ENCODE measurements around the gene ADAMTSL1.

Gene ADAMTSL1

DNA sequence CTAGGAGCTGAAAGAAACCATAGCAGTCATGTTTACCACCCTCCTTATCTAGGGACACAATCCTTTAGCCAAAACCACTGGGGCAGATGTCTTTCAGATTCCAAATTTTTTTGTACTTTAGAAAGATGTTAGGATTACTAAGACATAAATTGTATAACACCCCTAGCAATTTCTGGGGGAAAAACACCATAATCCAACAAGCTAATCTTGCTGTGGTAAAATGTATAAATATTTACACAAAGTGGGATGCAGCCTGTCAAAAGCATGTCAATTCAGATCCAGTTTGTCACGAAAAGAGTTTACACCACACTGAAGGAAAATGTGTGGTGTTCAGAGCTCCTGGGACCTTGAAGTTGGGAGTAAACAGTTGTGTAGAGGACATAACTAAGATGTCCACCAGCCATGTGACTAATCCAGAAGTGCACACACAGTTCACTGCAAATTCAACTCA, 274.3 kb downstream of the ADAMTSL1 start:
- no peak for DNase-seq

- no peak for DNase-seq
Observed at GRCh38 chr9:18749711-18750110, 275.8 kb downstream of the ADAMTSL1 start.

DNA sequence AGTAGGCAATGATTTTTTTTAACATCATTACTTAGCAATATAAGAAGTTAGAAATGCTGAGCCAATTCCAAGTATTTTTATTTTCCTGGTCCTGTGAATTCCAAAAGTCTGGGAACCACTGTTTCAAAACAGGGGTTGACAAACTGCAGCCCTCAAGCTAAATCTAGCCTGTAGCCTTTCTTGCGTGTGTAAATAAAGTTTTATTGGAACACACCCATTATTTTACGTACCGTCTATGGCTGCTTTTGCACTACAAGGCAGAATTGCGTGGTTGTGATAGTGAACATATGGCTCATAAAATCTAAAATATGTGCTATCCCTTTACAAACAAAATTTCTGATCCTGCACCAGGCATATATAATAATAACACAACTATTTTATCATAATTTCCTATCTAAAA, 280.0 kb downstream of the ADAMTSL1 start:
- no peak for DNase-seq

DNA sequence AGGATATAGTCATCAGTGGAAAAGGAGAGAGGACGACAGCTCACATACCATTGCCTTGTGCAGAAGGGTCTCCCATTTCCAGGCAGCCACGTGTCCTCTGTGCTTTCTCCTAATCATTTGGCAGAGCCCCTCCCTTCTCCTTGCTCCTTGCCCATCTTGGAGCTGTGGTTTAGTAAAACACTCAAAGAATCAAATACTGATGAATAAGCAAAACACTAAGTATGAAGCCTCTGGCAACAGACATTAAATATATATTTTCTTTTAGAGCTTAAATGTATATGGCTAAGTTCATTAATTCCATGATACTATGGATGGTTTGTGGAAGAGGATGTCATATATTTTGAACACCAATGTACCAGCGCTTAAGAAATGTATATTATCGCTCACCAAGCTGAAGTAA, 280.6 kb downstream of the ADAMTSL1 start:
- DNase-seq: no peak

GRCh38 chr9:18755263-18755662, 281.3 kb downstream of the ADAMTSL1 start:
- no peak for DNase-seq

DNA sequence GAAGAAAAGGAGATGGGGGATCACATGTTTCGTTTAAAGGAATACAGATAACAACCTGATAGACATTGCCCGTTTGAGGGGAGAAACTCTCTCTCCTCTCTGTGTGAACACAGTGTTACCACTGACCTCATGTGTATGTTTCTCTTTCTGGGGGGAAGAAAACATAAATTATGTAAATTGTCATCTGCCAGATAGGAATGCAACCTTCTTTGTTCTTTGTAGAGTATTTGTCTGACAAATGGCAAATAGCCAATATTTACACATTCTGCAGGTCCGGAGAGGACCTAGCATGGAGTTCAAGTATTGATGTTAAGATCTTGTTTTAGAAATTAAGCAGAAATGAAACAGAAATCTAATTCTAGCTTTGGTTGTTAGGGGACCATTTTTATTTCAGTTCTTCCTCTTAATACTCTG, 282.8 kb downstream of the ADAMTSL1 start:
- no peak for DNase-seq

GRCh38 chr9:18759827-18760226, 285.9 kb downstream of the ADAMTSL1 start:
- DNase-seq: no peak

- DNase-seq: no peak
Observed at GRCh38 chr9:18761742-18762300, 287.9 kb downstream of the ADAMTSL1 start.

DNA sequence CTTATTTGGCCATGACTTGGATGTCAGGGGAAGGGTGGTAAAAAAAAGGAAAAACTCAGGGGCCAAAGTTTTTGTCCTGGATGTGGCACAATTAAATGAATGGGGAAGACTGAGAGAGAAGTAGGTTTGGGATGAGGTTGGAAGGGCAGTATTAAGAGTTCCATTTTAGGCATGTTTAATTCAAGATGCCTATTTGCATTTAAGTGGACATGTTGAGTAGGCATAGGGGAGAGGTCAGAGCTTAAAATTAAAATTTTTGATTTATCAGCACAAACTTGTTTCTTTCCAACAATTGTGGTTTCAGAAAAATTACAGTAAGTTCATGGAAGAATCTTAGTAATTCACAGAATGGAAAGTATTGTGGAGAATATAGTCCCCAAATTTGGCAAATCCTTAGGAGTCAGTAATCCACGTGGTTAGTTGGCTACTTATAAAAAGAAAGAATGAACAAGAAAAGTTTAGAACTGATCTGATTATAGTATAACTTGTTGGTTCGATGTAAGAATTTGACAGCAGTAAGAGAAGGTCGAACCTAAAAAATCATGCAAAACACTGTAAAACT, 293.1 kb downstream of the ADAMTSL1 start:
- no peak for DNase-seq

GRCh38 chr9:18768951-18769622, 295.1 kb downstream of the ADAMTSL1 start:
- no peak for DNase-seq

DNA sequence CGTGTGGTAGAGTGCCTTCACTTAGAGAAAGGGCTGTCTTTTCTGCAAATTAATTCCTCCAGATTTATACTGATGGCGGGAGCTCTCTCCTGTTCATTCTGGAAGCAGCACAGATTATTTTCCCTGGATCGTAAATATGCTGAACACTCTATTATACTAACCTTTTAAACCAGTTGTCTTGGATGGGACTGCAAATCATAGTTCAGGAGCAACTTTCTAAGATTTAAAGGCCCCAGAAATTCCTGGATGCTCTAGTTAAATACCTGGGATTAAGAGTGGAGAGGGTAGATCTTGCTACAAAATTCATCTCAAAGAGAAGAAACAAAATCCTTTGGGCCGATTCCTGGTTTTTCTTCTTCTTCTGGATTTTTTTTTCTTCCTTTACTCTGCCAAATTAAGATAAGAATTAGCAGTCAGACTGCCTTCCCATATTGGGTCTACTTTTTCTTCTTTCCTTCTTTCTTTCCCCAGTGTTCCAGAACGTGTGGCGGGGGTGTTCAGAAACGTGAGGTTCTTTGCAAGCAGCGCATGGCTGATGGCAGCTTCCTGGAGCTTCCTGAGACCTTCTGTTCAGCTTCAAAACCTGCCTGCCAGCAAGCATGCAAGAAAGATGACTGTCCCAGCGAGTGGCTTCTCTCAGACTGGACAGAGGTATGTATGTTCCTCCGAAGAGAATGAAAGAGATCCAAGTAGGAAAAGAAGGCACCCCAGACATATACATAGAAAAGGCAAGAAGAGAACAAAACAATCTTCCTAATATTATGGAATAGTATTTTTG, 296.4 kb downstream of the ADAMTSL1 start:
- no peak for DNase-seq

DNA sequence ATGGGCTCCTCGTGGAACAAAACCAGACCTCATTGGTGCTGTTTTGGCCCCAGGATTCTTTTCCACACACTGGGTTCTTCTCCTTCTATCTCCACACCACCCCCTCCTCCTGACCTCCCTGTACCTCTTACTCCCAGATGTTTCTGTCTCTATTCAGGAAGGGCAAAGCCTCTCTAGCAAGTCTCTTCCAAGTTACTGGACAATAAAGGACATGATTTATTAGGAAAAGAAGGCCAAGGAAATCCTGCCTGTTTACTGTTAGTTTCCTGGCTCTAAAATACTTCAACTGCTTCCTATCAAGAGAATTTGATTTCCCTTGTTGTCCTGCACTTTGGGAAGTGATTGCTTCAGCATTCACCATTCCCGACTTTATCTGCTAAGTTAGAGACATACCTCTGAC, 297.1 kb downstream of the ADAMTSL1 start:
- no peak for DNase-seq

DNA sequence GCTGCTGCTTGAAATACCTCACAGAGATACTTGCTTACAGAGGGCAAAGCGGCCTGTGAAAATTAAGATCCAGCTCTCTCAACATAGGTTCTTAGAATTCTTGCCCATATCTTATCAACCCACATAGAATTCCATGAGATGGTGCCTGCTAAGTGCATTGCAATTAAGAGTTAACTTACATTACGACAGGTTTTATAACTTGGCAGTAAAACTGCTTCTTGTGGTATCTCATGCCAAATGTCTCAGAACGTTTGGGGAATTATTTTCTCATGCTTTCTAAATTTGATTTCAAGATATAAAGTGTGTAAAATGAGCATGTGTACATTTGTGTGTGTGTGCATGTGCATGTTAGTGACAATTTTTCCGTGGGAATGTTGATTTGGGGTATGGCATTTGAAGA, 297.8 kb downstream of the ADAMTSL1 start:
- DNase-seq: no peak

- DNase-seq: no peak
Observed at GRCh38 chr9:18775241-18775640, 301.3 kb downstream of the ADAMTSL1 start.

GRCh38 chr9:18775930-18776329, 302.0 kb downstream of the ADAMTSL1 start:
- DNase-seq: no peak

DNA sequence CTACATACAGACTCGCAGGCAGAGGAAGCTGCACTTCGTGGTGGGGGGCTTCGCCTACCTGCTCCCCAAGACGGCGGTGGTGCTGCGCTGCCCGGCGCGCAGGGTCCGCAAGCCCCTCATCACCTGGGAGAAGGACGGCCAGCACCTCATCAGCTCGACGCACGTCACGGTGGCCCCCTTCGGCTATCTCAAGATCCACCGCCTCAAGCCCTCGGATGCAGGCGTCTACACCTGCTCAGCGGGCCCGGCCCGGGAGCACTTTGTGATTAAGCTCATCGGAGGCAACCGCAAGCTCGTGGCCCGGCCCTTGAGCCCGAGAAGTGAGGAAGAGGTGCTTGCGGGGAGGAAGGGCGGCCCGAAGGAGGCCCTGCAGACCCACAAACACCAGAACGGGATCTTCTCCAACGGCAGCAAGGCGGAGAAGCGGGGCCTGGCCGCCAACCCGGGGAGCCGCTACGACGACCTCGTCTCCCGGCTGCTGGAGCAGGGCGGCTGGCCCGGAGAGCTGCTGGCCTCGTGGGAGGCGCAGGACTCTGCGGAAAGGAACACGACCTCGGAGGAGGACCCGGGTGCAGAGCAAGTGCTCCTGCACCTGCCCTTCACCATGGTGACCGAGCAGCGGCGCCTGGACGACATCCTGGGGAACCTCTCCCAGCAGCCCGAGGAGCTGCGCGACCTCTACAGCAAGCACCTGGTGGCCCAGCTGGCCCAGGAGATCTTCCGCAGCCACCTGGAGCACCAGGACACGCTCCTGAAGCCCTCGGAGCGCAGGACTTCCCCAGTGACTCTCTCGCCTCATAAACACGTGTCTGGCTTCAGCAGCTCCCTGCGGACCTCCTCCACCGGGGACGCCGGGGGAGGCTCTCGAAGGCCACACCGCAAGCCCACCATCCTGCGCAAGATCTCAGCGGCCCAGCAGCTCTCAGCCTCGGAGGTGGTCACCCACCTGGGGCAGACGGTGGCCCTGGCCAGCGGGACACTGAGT, 303.2 kb downstream of the ADAMTSL1 start:
- no peak for DNase-seq

GRCh38 chr9:18778147-18778546, 304.2 kb downstream of the ADAMTSL1 start:
- no peak for DNase-seq

- DNase-seq: no peak
Observed at GRCh38 chr9:18778846-18779245, 304.9 kb downstream of the ADAMTSL1 start.

DNA sequence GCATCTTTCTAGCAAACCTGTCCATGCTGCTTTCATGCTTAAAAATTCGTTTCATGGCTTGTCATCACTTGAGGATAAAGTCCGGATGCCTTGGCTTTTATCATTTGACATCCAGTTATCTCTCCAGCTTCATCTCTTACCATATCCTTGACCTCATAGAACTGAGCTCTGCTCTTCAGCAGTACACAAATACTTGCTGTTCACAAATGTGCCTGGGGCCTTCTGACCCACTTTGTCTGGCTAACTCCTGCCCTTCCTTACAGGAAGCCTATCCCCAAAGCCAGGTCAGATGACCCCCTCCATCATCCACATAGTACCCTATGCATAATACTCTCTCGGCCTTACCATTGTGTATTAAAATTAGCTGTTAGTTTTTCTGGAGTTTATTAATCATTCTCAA, 310.0 kb downstream of the ADAMTSL1 start:
- no peak for DNase-seq

GRCh38 chr9:18785604-18786003, 311.7 kb downstream of the ADAMTSL1 start:
- DNase-seq: no peak

DNA sequence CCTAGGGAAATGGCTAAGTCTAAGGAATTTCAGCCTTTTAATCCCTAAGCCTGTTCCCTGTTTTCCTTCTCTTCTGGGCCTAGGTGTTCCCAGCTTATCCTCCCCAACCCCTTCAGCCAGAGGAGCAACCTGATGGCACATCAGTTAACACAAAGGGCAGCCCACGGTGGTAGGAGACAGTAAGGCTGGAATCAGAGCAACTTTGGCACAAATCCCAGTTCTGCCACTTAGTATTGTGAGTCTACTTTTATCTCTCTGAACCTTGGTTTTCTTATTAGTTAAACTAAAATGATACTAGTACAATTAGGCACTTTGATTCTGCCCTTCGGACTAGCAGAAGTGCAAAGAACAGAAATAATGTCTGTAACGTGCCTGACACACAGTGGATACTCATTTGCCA, 312.2 kb downstream of the ADAMTSL1 start:
- no peak for DNase-seq

DNA sequence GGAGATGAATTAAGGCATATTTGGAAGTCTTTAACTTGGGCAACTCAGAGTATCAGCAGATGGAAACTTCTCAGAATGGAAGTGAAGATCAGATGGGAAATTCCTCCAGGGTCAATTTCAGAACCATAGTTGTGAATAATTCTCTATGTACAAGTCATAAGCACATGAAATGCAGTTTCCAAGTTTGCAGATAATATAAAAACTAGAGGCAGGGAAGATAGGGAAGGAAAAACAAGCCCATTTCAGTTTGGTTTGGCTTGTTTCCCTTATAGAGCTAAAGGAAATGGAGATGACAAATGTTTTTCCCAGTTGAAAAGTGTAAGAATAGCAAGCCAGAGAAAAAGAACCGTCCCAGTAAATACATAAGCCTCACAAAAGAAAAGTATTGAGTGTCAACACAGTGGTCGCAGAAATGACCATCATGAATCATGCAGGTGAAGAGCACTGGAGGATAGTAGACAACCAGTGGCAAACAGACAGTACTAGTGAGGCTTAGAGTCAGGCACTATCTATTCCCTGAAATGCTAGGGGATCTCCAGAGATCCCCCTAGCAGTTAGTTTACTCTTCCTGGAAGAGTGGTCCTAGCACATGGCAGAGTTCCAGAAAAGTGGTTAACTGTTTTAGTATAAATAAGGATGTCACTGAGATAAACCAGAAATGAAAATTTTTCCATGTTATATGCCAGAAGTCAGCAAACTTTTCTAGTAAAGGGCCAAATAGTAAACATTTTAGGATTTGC, 313.1 kb downstream of the ADAMTSL1 start:
- DNase-seq: no peak

Measured in suppressor macrophage treated with lipopolysaccharide for 1 hour (primary cell).